GM18498 (cell line): ENCODE measurements around the gene FGF3.
"Not testable (repeated sequence)": the region's sequence is repeated elsewhere in the genome, so short reads cannot be mapped to it uniquely, and the experiment has no call there.

ENCODE experiments used
- ATAC-seq: cut with Tn5 transposase; IDR thresholded peaks from one replicate; pipeline ENCODE4 v1.9.1; 2021; ENCODE audit warnings: mild to moderate bottlenecking, moderate library complexity; ENCODE audit not compliant: unreplicated experiment

FGF3 gene

GRCh38 chr11:69774354-69775162 lies 44.7 kb downstream of the FGF3 start:
- no peak for ATAC-seq

GRCh38 chr11:69773626-69774353 lies 45.4 kb downstream of the FGF3 start:
- ATAC-seq = no peak

GRCh38 chr11:69771466-69771865 lies 47.8 kb downstream of the FGF3 start:
- no peak for ATAC-seq

GRCh38 chr11:69770540-69770939 lies 48.7 kb downstream of the FGF3 start:
- ATAC-seq = no peak

GRCh38 chr11:69765498-69765995 lies 53.7 kb downstream of the FGF3 start:
- no peak for ATAC-seq

- ATAC-seq = not testable (repeated sequence)
Observed at GRCh38 chr11:69764918-69765317, 54.3 kb downstream of the FGF3 start.

- no peak for ATAC-seq
Observed at GRCh38 chr11:69760319-69760718, 58.9 kb downstream of the FGF3 start.
